Erythroblast (primary cell): ENCODE data around the gene PTK7.

ENCODE experiments used
- GATA1 ChIP-seq: IDR thresholded peaks from 2 replicates; pipeline ENCODE4 v1.6.1; 2011; ENCODE audit warnings: low read depth, mild to moderate bottlenecking, control low read depth, low read length, moderate library complexity
- POLR2A ChIP-seq: IDR thresholded peaks from 2 replicates; pipeline ENCODE4 v1.6.1; 2011; ENCODE audit warnings: mild to moderate bottlenecking, low read length

- TF ChIP-seq POLR2A (no peak), GATA1 (no peak)
These were observed 15.9 kb upstream of the PTK7 start for GRCh38 chr6:43060034-43060754.
